K562 (cell line): ENCODE data around the gene NRSN2. TPM values are rescaled to one million over a fixed set of nuclear protein-coding genes. Genes with fewer than 3 reads are reported as not detected.
A peak's percentile ranks its signal among the peaks of the same experiment; 100 is the strongest.

ENCODE experiments used
- BCOR ChIP-seq: fragments of 450-650 bp; IDR thresholded peaks from 2 replicates; pipeline ENCODE4 v1.6.1; 2016
- BRCA1 ChIP-seq, 2 experiments: fragments of 450-650 bp in 1 of 2; sonication (generic) in 1 of 2; formaldehyde crosslinking in 1 of 2; IDR thresholded peaks; 2 replicates each; pipeline versions ENCODE4 v1.5.0 to v1.6.1; 2017 to 2020; ENCODE audit warnings: mild to moderate bottlenecking in 1 of 2, missing genetic modification reagents in 1 of 2
- E2F3 ChIP-seq: fragments of 250-450 bp; sonication (Bioruptor Pico); IDR thresholded peaks from 2 replicates; pipeline ENCODE4 v1.4.0; 2020; ENCODE audit warnings: mild to moderate bottlenecking
- ILK ChIP-seq: fragments of 450-650 bp; IDR thresholded peaks from 2 replicates; pipeline ENCODE4 v1.6.1; 2016; ENCODE audit warnings: missing genetic modification characterization, low read depth, mild to moderate bottlenecking, missing compliant biosample characterization, moderate library complexity, borderline replicate concordance
- RNF219 ChIP-seq: fragments of 250-450 bp; sonication (Bioruptor Pico); IDR thresholded peaks from 2 replicates; pipeline ENCODE4 v1.5.0; 2022; ENCODE audit warnings: mild to moderate bottlenecking
- SMARCE1 ChIP-seq: fragments of 450-650 bp; IDR thresholded peaks from 2 replicates; pipeline ENCODE4 v1.7.1; 2016; ENCODE audit warnings: mild to moderate bottlenecking
- SP2 ChIP-seq: IDR thresholded peaks from 2 replicates; pipeline ENCODE4 v1.6.1; 2011; ENCODE audit warnings: mild to moderate bottlenecking, low read depth, low read length, moderate library complexity; ENCODE audit not compliant: poor library complexity, severe bottlenecking; ENCODE audit errors: extremely low read depth
- ZNF3 ChIP-seq: fragments of 250-450 bp; sonication (Bioruptor Pico); IDR thresholded peaks from 2 replicates; pipeline ENCODE4 v1.5.0; 2021; ENCODE audit warnings: mild to moderate bottlenecking, moderate library complexity
- polyA plus RNA-seq, 8 experiments: library from polyadenylated mRNA; depleted of rRNA in 4 of 8; stranded (reverse) in 5 of 8; unstranded in 3 of 8; fragments of >200 nt; fragmentation: Nextera tagmentation in 2 of 8; fragmentation: Illumina TruSeq in 1 of 8; extraction: Ambion mirVana in 2 of 8; extraction: Trizol in 1 of 8; gene quantifications; 2 replicates each; pipeline versions ENCODE4 v1.2.1 to v1.2.3, GENCODE V29; 2011 to 2014; ENCODE audit warnings: inconsistent platforms in 1 of 8, missing spikeins in 1 of 8
- total RNA-seq, 7 experiments: library from RNA; depleted of rRNA in 6 of 7; stranded (reverse); fragments of >200 nt in 6 of 7; fragmentation: Illumina TruSeq in 2 of 7; extraction: Trizol in 2 of 7; gene quantifications; 2 replicates each; pipeline versions ENCODE4 v1.2.1 to v1.2.3, GENCODE V29; 2011 to 2021; ENCODE audit warnings: low replicate concordance in 1 of 7
- TF ChIP-seq, protein P1 (sequence below): fragments of 450-650 bp; IDR thresholded peaks from 2 replicates; pipeline ENCODE4 v1.7.1; 2018; ENCODE audit warnings: mild to moderate bottlenecking, low read depth; ENCODE audit not compliant: partially characterized antibody
- TF ChIP-seq, protein P2 (sequence below): sonication (generic); formaldehyde crosslinking; IDR thresholded peaks from 2 replicates; pipeline ENCODE4 v1.8.1; 2023; ENCODE audit warnings: mild to moderate bottlenecking, missing genetic modification reagents
- TF ChIP-seq, protein P3 (sequence below): fragments of 450-650 bp; IDR thresholded peaks from 2 replicates; pipeline ENCODE4 v1.6.1; 2016; ENCODE audit warnings: borderline replicate concordance
- TF ChIP-seq, protein P4 (sequence below): fragments of 250-450 bp; sonication (Bioruptor Pico); IDR thresholded peaks from 2 replicates; pipeline ENCODE4 v1.8.0; 2022; ENCODE audit warnings: inconsistent platforms, mild to moderate bottlenecking, moderate library complexity, borderline replicate concordance
- TF ChIP-seq, protein P5 (sequence below): sonication (generic); formaldehyde crosslinking; IDR thresholded peaks from 2 replicates; pipeline ENCODE4 v1.8.0; 2022; ENCODE audit warnings: mild to moderate bottlenecking, low read depth, missing genetic modification reagents

Gene NRSN2
- total and polyA plus RNA-seq, 9 of the 15 experiments (the other 6 are each of a cell fraction or from before 2014, with no cell fraction given), result 7.5 to 29.7 (median 11.1) TPM

GRCh38 chr20:381581-382290 lies 34.8 kb downstream of the NRSN2 start (continued):
- TF ChIP-seq RNF219 (CRISPR knock-in tag), result 0 out of 2 replicates have a peak, but pooled peaks have one; percentile 19
- 0 out of 2 replicates have a peak, but pooled peaks have one; percentile 46 for TF ChIP-seq E2F3 (CRISPR knock-in tag)
- no peak for TF ChIP-seq SMARCE1
- TF ChIP-seq BCOR, result no peak
- TF ChIP-seq, protein P1, sequence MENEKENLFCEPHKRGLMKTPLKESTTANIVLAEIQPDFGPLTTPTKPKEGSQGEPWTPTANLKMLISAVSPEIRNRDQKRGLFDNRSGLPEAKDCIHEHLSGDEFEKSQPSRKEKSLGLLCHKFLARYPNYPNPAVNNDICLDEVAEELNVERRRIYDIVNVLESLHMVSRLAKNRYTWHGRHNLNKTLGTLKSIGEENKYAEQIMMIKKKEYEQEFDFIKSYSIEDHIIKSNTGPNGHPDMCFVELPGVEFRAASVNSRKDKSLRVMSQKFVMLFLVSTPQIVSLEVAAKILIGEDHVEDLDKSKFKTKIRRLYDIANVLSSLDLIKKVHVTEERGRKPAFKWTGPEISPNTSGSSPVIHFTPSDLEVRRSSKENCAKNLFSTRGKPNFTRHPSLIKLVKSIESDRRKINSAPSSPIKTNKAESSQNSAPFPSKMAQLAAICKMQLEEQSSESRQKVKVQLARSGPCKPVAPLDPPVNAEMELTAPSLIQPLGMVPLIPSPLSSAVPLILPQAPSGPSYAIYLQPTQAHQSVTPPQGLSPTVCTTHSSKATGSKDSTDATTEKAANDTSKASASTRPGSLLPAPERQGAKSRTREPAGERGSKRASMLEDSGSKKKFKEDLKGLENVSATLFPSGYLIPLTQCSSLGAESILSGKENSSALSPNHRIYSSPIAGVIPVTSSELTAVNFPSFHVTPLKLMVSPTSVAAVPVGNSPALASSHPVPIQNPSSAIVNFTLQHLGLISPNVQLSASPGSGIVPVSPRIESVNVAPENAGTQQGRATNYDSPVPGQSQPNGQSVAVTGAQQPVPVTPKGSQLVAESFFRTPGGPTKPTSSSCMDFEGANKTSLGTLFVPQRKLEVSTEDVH, result no peak
- TF ChIP-seq SP2, result no peak
- TF ChIP-seq ILK (tag), result no peak
- TF ChIP-seq, protein P2, sequence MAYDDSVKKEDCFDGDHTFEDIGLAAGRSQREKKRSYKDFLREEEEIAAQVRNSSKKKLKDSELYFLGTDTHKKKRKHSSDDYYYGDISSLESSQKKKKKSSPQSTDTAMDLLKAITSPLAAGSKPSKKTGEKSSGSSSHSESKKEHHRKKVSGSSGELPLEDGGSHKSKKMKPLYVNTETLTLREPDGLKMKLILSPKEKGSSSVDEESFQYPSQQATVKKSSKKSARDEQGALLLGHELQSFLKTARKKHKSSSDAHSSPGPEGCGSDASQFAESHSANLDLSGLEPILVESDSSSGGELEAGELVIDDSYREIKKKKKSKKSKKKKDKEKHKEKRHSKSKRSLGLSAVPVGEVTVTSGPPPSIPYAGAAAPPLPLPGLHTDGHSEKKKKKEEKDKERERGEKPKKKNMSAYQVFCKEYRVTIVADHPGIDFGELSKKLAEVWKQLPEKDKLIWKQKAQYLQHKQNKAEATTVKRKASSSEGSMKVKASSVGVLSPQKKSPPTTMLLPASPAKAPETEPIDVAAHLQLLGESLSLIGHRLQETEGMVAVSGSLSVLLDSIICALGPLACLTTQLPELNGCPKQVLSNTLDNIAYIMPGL (CRISPR knock-in tag), result no peak
- TF ChIP-seq BRCA1 (IDR thresholded peaks at IDR 0.05), result no peak
- no peak for TF ChIP-seq BRCA1 (CRISPR knock-in tag; IDR thresholded peaks at IDR 0.05)
- TF ChIP-seq, protein P3, sequence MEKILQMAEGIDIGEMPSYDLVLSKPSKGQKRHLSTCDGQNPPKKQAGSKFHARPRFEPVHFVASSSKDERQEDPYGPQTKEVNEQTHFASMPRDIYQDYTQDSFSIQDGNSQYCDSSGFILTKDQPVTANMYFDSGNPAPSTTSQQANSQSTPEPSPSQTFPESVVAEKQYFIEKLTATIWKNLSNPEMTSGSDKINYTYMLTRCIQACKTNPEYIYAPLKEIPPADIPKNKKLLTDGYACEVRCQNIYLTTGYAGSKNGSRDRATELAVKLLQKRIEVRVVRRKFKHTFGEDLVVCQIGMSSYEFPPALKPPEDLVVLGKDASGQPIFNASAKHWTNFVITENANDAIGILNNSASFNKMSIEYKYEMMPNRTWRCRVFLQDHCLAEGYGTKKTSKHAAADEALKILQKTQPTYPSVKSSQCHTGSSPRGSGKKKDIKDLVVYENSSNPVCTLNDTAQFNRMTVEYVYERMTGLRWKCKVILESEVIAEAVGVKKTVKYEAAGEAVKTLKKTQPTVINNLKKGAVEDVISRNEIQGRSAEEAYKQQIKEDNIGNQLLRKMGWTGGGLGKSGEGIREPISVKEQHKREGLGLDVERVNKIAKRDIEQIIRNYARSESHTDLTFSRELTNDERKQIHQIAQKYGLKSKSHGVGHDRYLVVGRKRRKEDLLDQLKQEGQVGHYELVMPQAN, result peak; percentile 33; the same call in 1 of the 2 replicates
- TF ChIP-seq, protein P4, sequence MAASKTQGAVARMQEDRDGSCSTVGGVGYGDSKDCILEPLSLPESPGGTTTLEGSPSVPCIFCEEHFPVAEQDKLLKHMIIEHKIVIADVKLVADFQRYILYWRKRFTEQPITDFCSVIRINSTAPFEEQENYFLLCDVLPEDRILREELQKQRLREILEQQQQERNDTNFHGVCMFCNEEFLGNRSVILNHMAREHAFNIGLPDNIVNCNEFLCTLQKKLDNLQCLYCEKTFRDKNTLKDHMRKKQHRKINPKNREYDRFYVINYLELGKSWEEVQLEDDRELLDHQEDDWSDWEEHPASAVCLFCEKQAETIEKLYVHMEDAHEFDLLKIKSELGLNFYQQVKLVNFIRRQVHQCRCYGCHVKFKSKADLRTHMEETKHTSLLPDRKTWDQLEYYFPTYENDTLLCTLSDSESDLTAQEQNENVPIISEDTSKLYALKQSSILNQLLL (CRISPR knock-in tag), result no peak
- TF ChIP-seq, protein P5, sequence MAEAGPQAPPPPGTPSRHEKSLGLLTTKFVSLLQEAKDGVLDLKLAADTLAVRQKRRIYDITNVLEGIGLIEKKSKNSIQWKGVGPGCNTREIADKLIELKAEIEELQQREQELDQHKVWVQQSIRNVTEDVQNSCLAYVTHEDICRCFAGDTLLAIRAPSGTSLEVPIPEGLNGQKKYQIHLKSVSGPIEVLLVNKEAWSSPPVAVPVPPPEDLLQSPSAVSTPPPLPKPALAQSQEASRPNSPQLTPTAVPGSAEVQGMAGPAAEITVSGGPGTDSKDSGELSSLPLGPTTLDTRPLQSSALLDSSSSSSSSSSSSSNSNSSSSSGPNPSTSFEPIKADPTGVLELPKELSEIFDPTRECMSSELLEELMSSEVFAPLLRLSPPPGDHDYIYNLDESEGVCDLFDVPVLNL (CRISPR knock-in tag), result no peak
- no peak for TF ChIP-seq ZNF3
